Kidney (tissue), 14 donors: ENCODE data around the gene URB1. TPM values are rescaled to one million over a fixed set of nuclear protein-coding genes. Genes with fewer than 3 reads are reported as not detected.

Experiments
- DNase-seq, 5 donors: peaks; one replicate each; pipeline ENCODE4 v3.0.0-alpha.2; 2013 to 2020
- FAIRE-seq: peaks from 2 replicates; lab custom pipeline; 2012; peaks lifted over from hg19 to GRCh38; lab: Jason Lieb, UNC
- H3K27ac ChIP-seq, 2 donors: one replicate each; pipeline ENCODE4 v1.7.0; 2013; ENCODE audit warnings: low read depth in 2 of 2, low read length in 2 of 2, inconsistent platforms in 1 of 2
- H3K27me3 ChIP-seq: one replicate; pipeline ENCODE4 v1.7.1; 2013; ENCODE audit warnings: low read length, inconsistent platforms; ENCODE audit not compliant: control insufficient read depth, insufficient read depth
- H3K36me3 ChIP-seq, 3 donors: one replicate each; pipeline versions ENCODE4 v1.7.0 to v1.7.1; 2013; ENCODE audit warnings: low read length in 3 of 3, control low read depth in 1 of 3, inconsistent platforms in 1 of 3; ENCODE audit not compliant: insufficient read depth in 3 of 3, control insufficient read depth in 2 of 3
- H3K4me1 ChIP-seq, 3 donors: one replicate each; pipeline versions ENCODE4 v1.7.0 to v1.7.1; 2013; ENCODE audit warnings: low read length in 3 of 3, inconsistent platforms in 1 of 3, low read depth in 1 of 3; ENCODE audit not compliant: control insufficient read depth in 2 of 3, insufficient read depth in 2 of 3
- H3K4me3 ChIP-seq, 3 donors: one replicate each; pipeline versions ENCODE4 v1.7.0 to v1.8.1; 2013; ENCODE audit warnings: low read length in 3 of 3, control low read depth in 1 of 3, inconsistent platforms in 1 of 3
- H3K9ac ChIP-seq, 3 donors: one replicate each; pipeline versions ENCODE4 v1.7.0 to v1.7.1; 2013; ENCODE audit warnings: low read length in 3 of 3, control low read depth in 1 of 3, inconsistent platforms in 1 of 3
- H3K9me3 ChIP-seq, 3 donors: one replicate each; pipeline versions ENCODE4 v1.7.0 to v1.7.1; 2013; ENCODE audit warnings: low read length in 3 of 3, control low read depth in 1 of 3, inconsistent platforms in 1 of 3; ENCODE audit not compliant: control insufficient read depth in 2 of 3, insufficient read depth in 1 of 3
- intact Hi-C: fragments of 100-400 bp; cut with DNase I; formaldehyde crosslinking; loops from one replicate; pipeline ENCODE4 v1.11.1; 2022
- polyA plus RNA-seq: library from polyadenylated mRNA; stranded (reverse); fragments of 350-450 nt; fragmentation: Illumina TruSeq; extraction: RNeasy Lipid Tissue Mini Kit (QIAGEN cat#74804); gene quantifications from one replicate; pipeline ENCODE4 v1.2.3, GENCODE V29; 2014; ENCODE audit warnings: low read depth, low replicate concordance; ENCODE audit not compliant: insufficient read depth
- total RNA-seq: library from RNA; stranded (reverse); fragmentation: NEBNext Ultra II Directional; extraction: Animal tissue kit (Norgen Biotek cat#: 25700); gene quantifications from one replicate; pipeline ENCODE4 v1.2.1, GENCODE V29; 2021
- TF ChIP-seq, protein P1 (sequence below): IDR thresholded peaks from 3 replicates; pipeline ENCODE4 v1.5.1; 2012; ENCODE audit warnings: mild to moderate bottlenecking, moderate library complexity, borderline replicate concordance; ENCODE audit not compliant: insufficient read depth; ENCODE audit errors: extremely low read depth
- donor health status: control.
- donor health status: control.
- donor health status: control.
- donor health status: control.
- donor health status: control.
- donor health status: DM: yes; HTN: yes; CAD: no.
- donor health status: Normal renal cell carcinoma (clear cell type).

Gene URB1
- total and polyA plus RNA-seq, 2 donors from 2014 or later = 1.7 to 15.0 TPM

DNA sequence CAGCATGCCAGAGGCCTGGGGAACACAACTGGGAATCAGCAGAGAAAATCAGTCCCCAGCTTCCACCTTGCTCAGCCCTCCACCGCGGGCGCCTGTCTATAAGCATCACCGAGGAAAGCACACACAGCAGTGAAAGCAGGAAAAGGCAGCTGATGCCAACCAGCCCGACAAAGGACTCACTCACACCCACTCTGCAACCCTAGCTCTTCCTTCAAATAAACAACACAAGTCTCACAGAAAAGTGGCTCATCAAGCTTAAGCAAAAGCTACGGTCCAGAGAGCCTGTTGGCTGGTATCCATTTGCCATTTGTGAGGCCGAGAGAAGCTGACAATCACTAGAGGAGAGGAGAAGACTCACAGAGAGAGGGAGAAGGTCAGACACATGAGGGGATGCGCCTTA lies 67.1 kb downstream of the URB1 start:
- Histone ChIP-seq H3K4me3 (no peak overlapping the region), H3K27me3 (no peaks in the 10 kb centered on the region), H3K9ac (no peak overlapping the region), H3K9me3 (no peaks in the 10 kb centered on the region), H3K36me3 (peaks cover 16 to 32% (median 27%) of the 10 kb centered on the region in 3 donors), H3K27ac (no peak overlapping the region), H3K4me1 (no peaks in the 10 kb centered on the region)
- TF ChIP-seq, protein P1, sequence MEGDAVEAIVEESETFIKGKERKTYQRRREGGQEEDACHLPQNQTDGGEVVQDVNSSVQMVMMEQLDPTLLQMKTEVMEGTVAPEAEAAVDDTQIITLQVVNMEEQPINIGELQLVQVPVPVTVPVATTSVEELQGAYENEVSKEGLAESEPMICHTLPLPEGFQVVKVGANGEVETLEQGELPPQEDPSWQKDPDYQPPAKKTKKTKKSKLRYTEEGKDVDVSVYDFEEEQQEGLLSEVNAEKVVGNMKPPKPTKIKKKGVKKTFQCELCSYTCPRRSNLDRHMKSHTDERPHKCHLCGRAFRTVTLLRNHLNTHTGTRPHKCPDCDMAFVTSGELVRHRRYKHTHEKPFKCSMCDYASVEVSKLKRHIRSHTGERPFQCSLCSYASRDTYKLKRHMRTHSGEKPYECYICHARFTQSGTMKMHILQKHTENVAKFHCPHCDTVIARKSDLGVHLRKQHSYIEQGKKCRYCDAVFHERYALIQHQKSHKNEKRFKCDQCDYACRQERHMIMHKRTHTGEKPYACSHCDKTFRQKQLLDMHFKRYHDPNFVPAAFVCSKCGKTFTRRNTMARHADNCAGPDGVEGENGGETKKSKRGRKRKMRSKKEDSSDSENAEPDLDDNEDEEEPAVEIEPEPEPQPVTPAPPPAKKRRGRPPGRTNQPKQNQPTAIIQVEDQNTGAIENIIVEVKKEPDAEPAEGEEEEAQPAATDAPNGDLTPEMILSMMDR = no peak
- FAIRE-seq (no peak), DNase-seq (no peak)
- intact Hi-C loops = no loop called here

DNA sequence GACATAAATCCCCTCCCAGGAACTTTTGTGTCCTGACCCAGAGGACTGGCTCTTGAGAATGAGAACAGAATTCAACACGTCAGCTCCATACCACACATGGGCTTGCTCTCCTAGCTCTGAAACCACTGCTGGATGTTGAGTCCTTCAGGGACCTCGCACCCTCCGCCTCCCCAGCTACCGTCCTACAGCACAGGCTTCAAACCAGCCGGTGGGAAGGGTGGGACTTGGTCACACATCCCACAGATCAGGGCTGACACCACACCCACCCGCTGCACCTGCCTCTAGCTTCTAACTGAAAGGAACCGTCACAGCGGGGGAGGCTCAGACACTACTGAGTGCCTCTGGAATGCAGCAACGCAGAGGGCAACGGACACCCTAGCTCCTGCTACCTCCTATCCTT lies 70.1 kb downstream of the URB1 start:
- peaks cover 11 to 55% (median 32%) of the 10 kb centered on the region in 3 donors for H3K36me3 ChIP-seq

GRCh38 chr21:32322103-32322502 lies 70.7 kb downstream of the URB1 start:
- Histone ChIP-seq H3K9ac (no peak overlapping the region), H3K4me1 (peaks cover 0 to 2% (median 0%) of the 10 kb centered on the region in 3 donors), H3K9me3 (no peaks in the 10 kb centered on the region), H3K36me3 (peaks cover 9 to 61% (median 32%) of the 10 kb centered on the region in 3 donors), H3K27ac (no peak overlapping the region), H3K4me3 (no peak overlapping the region), H3K27me3 (no peaks in the 10 kb centered on the region)
- TF ChIP-seq, protein P1 = no peak
- FAIRE-seq (no peak), DNase-seq (no peak)
- intact Hi-C loops = no loop called here

More for the DNA sequence above, 70.1 kb downstream of the URB1 start:
- intact Hi-C loops = no loop called here
- H3K4me3 ChIP-seq = no peak overlapping the region
- FAIRE-seq (no peak), DNase-seq (no peak)
- TF ChIP-seq, protein P1 = no peak
- H3K27ac ChIP-seq = no peak overlapping the region
- no peak overlapping the region for H3K9ac ChIP-seq
- no peaks in the 10 kb centered on the region for H3K9me3 ChIP-seq
- H3K4me1 ChIP-seq = peaks cover 0 to 2% (median 0%) of the 10 kb centered on the region in 3 donors
- H3K27me3 ChIP-seq = no peaks in the 10 kb centered on the region

DNA sequence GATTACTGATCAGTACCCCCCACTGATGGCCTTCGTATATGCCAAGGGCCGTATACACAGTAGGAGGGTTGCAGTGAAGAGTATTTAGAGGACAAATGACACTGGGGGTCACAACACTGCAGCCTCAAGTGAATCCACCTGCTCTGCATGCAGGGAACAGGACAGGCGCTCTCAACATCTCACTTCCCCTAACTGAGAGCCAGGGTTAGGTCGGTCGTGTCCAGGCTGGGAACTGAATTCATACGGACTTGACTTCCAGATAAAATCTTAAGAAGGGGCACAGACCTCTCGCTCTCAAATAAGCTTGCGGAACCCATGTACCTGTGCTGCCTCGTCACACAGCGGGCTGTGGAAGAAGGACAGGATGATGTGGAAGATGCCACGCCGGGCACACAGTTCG lies 71.3 kb downstream of the URB1 start:
- TF ChIP-seq, protein P1 = no peak
- Histone ChIP-seq H3K27ac (no peak overlapping the region), H3K27me3 (no peaks in the 10 kb centered on the region), H3K4me1 (peaks cover 0 to 2% (median 0%) of the 10 kb centered on the region in 3 donors), H3K4me3 (no peak overlapping the region), H3K36me3 (peaks cover 9 to 66% (median 32%) of the 10 kb centered on the region in 3 donors), H3K9ac (no peak overlapping the region), H3K9me3 (no peaks in the 10 kb centered on the region)
- intact Hi-C loops = no loop called here
- no peak for FAIRE-seq
- DNase-seq = no peak
